Measurements from ENCODE around the gene KCNIP3. TPM values are rescaled to one million over a fixed set of nuclear protein-coding genes. Genes with fewer than 3 reads are reported as not detected.

KCNIP3 gene
- total and polyA plus RNA-seq, 4 donors, result 0.26 to 1.1 (median 0.62) TPM

GRCh38 chr2:95386031-95386430 lies 88.9 kb downstream of the KCNIP3 start:
- Histone ChIP-seq H3K27me3 (ENCODE audit: control insufficient read depth in 4 of 4, insufficient read depth in 4 of 4, low read length in 3 of 4) (no peaks in the 10 kb centered on the region), H3K9me3 (ENCODE audit: control insufficient read depth in 4 of 4, low read length in 3 of 4) (no peaks in the 10 kb centered on the region), H3K9ac (ENCODE audit: low read depth in 1 of 2, low read length in 2 of 2) (no peak overlapping the region), H3K4me1 (ENCODE audit: control insufficient read depth in 4 of 4, insufficient read depth in 4 of 4, low read length in 3 of 4) (peaks cover 9 to 42% (median 28%) of the 10 kb centered on the region in 4 donors), H3K4me3 (ENCODE audit: low read depth in 1 of 3, low read length in 3 of 3) (no peak overlapping the region), H3K27ac (ENCODE audit: low read depth in 1 of 2, low read length in 2 of 2) (peak overlapping the region in 1 of 2 donors; percentile 5), H3K36me3 (ENCODE audit: control insufficient read depth in 4 of 4, insufficient read depth in 3 of 4, low read depth in 1 of 4, low read length in 3 of 4) (no peaks in the 10 kb centered on the region)
- WGBS, result 74% methylated on average over 6 of the region's 6 CpGs
- DNase-seq (ENCODE audit: low spot score), result no peak
- TF ChIP-seq SP1 (IDR thresholded peaks at IDR 0.05), result no peak
- TF ChIP-seq TAF1 (conservative IDR thresholded peaks at IDR 0.05), result no peak
- TF ChIP-seq EGR1 (IDR thresholded peaks at IDR 0.05; ENCODE audit: low read depth in 2 of 2), result no peak
- TF ChIP-seq HNF4A (conservative IDR thresholded peaks at IDR 0.05), result no peak
- TF ChIP-seq FOXA1 (IDR thresholded peaks at IDR 0.05), result no peak

DNA sequence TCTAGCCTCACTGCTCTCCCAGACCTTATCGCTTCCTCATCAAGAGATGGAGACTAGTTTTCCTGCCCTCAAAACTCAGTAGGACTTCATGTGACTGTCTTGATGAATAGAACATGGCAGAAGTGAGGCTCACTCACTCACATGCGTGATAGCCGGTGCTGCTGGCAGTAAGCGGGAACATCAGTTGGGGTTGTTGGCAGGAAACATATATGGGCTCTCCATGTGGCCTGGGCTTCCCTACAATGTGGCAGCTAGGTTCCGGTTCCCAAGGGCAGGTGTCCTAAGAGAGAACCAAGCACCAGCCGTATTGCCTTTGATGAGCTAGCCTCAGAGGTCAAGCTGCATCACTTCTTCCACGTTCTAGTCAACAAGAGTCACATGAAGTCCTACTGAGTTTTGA lies 90.2 kb downstream of the KCNIP3 start:
- no peak overlapping the region for H3K4me3 ChIP-seq (ENCODE audit: low read depth in 1 of 3, low read length in 3 of 3)
- 88% methylated on average over 7 of the region's 7 CpGs for WGBS
- H3K27me3 ChIP-seq (ENCODE audit: control insufficient read depth in 4 of 4, insufficient read depth in 4 of 4, low read length in 3 of 4), result no peaks in the 10 kb centered on the region
- no peaks in the 10 kb centered on the region for H3K36me3 ChIP-seq (ENCODE audit: control insufficient read depth in 4 of 4, insufficient read depth in 3 of 4, low read depth in 1 of 4, low read length in 3 of 4)
- H3K27ac ChIP-seq (ENCODE audit: low read depth in 1 of 2, low read length in 2 of 2), result no peak overlapping the region
- H3K9ac ChIP-seq (ENCODE audit: low read depth in 1 of 2, low read length in 2 of 2), result no peak overlapping the region
- no peak for TF ChIP-seq ATF3 (IDR thresholded peaks at IDR 0.05)
- TF ChIP-seq, protein P1, sequence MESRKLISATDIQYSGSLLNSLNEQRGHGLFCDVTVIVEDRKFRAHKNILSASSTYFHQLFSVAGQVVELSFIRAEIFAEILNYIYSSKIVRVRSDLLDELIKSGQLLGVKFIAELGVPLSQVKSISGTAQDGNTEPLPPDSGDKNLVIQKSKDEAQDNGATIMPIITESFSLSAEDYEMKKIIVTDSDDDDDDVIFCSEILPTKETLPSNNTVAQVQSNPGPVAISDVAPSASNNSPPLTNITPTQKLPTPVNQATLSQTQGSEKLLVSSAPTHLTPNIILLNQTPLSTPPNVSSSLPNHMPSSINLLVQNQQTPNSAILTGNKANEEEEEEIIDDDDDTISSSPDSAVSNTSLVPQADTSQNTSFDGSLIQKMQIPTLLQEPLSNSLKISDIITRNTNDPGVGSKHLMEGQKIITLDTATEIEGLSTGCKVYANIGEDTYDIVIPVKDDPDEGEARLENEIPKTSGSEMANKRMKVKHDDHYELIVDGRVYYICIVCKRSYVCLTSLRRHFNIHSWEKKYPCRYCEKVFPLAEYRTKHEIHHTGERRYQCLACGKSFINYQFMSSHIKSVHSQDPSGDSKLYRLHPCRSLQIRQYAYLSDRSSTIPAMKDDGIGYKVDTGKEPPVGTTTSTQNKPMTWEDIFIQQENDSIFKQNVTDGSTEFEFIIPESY (IDR thresholded peaks at IDR 0.05), result no peak
- TF ChIP-seq RAD21 (IDR thresholded peaks at IDR 0.05), result no peak
- TF ChIP-seq, protein P2, sequence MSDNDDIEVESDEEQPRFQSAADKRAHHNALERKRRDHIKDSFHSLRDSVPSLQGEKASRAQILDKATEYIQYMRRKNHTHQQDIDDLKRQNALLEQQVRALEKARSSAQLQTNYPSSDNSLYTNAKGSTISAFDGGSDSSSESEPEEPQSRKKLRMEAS (IDR thresholded peaks at IDR 0.05), result no peak
- TF ChIP-seq NR2F2 (IDR thresholded peaks at IDR 0.05), result no peak
- no peak for TF ChIP-seq TAF1 (conservative IDR thresholded peaks at IDR 0.05)
- TF ChIP-seq GABPA (IDR thresholded peaks at IDR 0.05 in 1 of 2, conservative IDR thresholded peaks at IDR 0.05 in 1 of 2), result no peak
- no peak for TF ChIP-seq RXRA (IDR thresholded peaks at IDR 0.05)
- no peak for TF ChIP-seq HNF4G (IDR thresholded peaks at IDR 0.05)
- TF ChIP-seq JUND (IDR thresholded peaks at IDR 0.05), result no peak
- TF ChIP-seq HNF4A (conservative IDR thresholded peaks at IDR 0.05), result no peak
- TF ChIP-seq, protein P3, sequence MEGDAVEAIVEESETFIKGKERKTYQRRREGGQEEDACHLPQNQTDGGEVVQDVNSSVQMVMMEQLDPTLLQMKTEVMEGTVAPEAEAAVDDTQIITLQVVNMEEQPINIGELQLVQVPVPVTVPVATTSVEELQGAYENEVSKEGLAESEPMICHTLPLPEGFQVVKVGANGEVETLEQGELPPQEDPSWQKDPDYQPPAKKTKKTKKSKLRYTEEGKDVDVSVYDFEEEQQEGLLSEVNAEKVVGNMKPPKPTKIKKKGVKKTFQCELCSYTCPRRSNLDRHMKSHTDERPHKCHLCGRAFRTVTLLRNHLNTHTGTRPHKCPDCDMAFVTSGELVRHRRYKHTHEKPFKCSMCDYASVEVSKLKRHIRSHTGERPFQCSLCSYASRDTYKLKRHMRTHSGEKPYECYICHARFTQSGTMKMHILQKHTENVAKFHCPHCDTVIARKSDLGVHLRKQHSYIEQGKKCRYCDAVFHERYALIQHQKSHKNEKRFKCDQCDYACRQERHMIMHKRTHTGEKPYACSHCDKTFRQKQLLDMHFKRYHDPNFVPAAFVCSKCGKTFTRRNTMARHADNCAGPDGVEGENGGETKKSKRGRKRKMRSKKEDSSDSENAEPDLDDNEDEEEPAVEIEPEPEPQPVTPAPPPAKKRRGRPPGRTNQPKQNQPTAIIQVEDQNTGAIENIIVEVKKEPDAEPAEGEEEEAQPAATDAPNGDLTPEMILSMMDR (IDR thresholded peaks at IDR 0.05; ENCODE audit: low read depth, low read length, missing input control), result no peak
- TF ChIP-seq EGR1 (IDR thresholded peaks at IDR 0.05; ENCODE audit: low read depth in 2 of 2), result no peak
- TF ChIP-seq FOXA1 (IDR thresholded peaks at IDR 0.05), result no peak
- TF ChIP-seq REST (IDR thresholded peaks at IDR 0.05), result no peak
- TF ChIP-seq SP1 (IDR thresholded peaks at IDR 0.05), result no peak
- TF ChIP-seq FOXA2 (IDR thresholded peaks at IDR 0.05), result no peak
- no peaks in the 10 kb centered on the region for H3K9me3 ChIP-seq (ENCODE audit: control insufficient read depth in 4 of 4, low read length in 3 of 4)
- peaks cover 18 to 55% (median 41%) of the 10 kb centered on the region in 4 donors for H3K4me1 ChIP-seq (ENCODE audit: control insufficient read depth in 4 of 4, insufficient read depth in 4 of 4, low read length in 3 of 4)
- no peak for DNase-seq (ENCODE audit: low spot score)

Data from liver (tissue), 9 donors.